HG03060 (cell line): ENCODE results near the gene ZSWIM4.

Source experiments
- ATAC-seq: cut with Tn5 transposase; IDR thresholded peaks from one replicate; pipeline ENCODE4 v1.9.1; 2021; ENCODE audit warnings: low read depth, moderate number of reproducible peaks; ENCODE audit not compliant: unreplicated experiment

The ZSWIM4 gene

DNA sequence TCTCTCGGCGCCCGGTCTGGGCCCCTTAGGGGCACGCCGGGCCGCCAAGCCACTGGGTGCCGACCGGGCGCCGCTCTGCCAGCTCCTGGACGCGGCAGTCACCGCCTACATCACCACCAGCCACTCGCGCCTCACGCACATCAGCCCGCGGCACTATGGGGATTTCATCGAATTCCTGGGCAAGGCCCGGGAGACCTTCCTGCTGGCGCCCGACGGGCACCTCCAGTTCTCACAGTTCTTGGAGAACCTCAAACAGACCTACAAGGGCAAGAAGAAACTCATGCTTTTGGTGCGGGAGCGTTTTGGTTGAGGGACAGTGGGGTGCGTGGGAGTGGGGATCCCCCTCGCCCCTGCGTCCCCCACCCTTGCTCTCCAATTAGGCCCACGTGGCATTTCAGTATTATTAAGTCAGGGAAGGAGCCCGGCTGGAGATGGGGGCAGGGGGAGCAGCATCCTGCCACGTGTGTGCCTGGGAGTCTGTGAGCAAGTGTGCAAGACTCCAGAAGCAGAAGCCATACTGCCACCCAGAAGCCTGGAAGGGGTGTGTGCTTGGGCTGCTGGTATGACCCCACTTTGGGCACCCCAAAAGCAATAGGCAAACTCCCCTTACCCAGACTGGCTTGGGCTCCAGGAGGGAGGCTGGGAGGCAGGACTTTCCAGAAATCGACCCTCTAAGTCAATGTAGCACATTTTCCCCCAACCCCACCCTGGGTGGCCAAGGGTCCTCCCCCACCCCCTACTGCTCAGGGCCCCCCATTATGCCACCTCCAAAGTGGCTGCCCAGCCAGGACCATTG lies 35.7 kb downstream of the ZSWIM4 start:
- no peak for ATAC-seq

DNA sequence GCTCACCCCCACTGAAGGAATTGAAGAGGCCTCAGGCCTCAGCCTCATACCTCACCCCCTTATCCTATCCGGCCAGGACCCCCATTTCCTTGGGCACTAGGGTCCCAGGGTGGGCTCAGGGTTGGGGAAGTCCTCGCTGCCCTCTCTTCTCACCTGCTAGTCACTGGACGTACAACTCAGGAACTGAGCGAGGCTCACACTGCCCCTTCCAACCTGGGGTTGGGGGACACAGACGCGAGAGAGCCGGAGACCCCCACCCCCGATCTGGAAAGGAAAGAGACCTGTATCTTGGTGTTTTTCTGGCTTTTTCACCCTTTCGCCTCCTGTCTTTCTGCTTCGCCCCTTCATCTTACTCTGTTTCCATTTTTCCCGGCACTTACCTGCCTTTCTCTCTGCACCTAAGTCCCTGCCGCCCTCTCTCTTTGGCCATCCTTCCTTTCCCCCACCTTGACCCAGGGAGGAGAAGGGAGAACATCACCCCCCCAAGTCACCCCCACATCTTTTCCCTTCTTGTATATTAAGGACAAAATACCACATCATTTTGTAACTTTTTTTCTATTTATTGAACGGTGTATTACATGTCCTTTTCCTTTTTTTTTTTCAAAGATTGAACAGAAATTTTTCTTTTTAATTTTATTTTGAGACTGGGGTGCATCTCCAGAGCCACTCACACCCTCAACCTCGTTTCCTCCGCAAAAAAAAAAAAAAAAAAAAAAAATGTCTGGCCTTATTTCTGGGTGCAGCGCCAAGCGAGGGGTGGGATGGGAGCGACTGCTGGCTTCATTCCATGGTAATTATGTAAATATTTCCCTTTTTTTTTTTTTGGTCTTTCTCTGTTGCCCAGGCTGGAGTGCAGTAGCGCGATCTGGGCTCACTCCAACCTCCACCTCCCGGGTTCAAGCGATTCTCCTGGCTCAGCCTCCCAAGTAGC lies 36.6 kb downstream of the ZSWIM4 start:
- no peak for ATAC-seq

GRCh38 chr19:13833330-13834243 lies 38.3 kb downstream of the ZSWIM4 start:
- ATAC-seq, result no peak

- ATAC-seq, result no peak
Observed at GRCh38 chr19:13834244-13835069, 39.2 kb downstream of the ZSWIM4 start.

DNA sequence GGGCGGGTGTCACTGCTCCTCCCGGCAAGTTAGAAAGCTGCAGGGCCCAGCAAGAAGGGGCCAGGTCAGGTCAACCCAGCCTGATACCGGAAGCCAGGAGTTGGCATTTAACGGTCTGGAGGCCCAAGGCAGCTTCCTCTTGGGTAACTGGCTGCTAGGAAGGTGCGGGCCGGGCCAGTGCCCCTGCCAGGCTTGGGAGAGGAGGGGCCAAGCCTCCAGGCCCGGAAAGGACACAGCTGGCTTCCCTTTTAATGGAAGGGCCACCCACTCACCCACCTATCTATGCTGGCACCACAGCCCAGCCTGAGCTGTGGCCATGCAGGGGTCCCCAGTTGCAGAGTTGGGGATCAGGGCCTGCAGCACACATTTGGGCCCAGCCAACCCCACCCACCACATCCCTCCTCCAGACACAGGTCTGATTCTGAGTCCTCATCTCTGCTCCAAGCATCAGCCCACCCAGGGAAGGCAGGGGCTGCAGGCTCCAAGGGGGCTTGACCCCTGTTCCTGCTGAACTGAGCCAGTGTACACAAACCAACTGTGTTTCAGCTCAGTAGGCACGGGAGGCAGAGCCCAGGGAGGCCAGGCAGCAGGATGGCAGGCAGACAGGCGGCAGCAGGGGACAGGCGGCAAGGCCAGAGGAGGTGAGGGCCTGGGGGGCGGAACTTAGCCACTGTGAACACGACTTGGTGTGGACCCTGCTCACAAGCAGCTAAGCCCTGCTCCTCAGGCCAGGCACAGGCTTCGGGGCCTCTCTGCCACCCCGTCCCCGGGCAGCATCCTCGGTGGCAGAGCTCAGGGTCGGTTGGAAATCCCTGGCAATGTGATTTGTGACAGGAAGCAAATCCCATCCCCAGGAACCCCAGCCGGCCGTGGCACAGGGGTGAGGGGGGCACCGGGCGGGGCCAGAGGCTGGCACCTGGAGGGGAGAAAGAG lies 40.8 kb downstream of the ZSWIM4 start:
- ATAC-seq, result no peak

DNA sequence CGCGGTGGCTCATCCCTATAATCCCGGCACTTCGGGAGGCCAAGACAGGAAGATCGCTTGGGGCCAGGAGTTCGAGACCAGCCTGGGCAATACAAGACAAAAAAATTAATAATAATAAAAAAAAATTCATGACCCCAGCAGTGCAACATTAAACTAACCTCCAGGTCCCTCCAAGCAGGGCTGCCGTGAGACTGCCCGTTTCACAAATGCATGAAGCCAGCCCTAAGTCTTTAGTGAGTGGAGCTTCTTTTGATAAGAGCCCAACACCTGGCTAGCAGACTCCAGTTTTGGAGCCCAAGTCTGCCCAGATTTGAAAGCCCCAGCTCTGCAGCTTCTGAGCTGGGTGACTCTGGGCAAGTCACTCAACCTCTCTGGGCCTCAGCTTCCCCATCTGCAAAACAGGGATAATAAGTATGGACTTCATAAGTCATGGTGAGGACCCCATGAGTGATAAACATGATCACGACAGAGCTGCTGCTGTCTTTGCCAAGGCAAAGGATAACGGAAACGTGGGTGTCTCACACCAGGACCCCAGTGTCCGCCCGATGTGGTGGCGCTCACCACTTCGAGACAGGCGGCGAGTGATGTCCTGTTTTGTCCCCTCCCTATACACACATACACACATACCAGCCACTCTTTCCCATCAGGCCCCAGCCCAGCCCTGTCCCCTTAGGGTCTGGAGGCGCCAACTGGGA lies 43.3 kb downstream of the ZSWIM4 start:
- no peak for ATAC-seq

- ATAC-seq, result no peak
Observed at GRCh38 chr19:13839130-13839937, 44.1 kb downstream of the ZSWIM4 start.

DNA sequence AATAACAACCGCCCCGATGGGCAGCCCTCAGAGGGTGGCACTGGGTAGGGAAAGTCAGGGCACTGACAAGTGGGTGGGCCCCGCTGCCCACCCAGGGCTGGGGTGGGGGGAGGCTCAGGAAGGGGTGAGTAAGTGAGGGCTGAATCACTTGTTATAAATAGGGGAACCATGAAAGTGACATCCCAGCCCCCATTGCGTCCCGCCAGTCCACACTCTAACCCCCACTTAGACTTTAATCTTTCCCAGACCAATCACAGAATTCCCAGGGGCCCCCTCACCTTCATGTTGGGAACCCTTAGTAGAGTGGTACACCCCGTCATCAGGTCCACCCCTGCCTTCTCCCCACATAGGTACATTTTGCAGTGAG lies 44.7 kb downstream of the ZSWIM4 start:
- ATAC-seq, result no peak

DNA sequence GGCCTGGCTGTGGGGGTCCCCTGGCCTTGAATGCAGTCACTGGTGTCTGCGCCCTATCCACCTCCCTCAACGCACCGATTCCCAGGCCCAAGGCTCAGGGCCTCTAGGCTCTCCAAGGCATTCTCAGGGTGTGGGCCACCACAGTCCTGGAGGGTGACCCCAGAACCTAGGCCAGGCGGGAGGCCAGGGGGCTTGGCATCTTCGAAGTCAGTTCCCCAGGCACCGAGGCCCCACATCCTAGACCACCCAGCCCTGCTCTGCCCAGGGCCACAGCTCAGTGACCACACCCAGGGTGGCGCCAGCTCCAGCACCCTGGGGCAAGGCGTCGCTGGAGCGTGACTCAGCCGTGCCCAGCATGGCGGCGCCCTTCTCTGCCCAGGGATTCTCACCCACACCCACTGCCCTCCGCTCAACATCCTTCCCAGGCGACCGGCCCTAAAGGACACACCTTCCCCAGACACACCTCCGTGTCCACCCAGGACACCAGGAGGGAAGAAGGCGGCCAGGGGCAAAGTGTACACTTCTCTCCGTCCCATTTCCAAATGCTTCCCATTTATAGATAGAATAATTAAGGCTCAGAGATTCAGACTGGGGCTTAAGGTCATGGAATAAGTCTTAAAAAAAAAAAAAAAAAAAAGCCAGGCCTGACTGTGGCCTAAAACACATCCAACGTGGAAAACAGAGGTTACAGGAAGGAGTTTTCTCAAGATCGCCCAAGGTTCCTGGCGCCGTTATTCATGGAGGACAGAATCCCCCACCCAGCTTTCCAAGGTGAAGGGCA lies 45.3 kb downstream of the ZSWIM4 start:
- no peak for ATAC-seq

DNA sequence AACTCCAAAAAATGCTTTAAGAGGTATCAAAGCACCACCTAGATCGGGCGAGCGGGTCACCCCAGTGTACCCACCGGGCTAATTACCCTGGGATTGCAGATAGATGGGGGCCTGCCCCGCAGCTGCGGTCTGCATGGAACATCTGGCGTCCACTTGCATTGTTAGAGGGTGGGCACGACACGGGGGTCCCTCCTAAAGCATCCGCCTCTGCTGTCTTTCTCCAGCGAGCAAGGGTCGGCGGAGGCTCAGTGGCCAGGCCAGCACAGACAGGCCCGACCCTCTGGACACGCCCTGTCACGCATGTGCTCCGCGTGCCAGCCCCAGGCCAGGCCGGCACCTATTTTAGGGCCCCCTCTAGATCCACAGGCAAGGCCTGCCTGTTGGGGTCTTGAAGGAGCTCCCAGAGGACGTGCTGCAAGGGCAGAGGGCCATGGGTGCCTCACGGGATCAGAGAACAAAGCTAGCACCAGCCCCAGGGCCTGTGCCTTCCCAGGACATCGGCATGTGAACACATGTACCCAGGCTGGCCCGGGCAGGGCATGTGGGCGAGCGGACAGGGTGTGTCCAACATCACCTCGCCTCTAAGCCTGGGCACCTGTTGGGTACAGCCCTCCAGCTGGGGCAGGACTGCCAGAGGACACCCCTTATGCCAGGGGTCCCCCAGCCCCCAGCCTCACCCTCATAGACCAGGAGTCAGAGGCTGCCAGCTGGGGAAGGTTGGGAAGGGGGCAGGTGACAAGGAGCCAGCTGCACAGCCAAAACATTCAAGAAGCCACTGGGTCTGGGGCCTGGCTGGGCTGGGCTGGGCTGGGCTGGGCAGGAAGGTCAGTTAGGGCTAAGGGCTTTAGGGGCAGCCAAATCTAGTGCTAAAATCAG lies 46.1 kb downstream of the ZSWIM4 start:
- ATAC-seq, result no peak

DNA sequence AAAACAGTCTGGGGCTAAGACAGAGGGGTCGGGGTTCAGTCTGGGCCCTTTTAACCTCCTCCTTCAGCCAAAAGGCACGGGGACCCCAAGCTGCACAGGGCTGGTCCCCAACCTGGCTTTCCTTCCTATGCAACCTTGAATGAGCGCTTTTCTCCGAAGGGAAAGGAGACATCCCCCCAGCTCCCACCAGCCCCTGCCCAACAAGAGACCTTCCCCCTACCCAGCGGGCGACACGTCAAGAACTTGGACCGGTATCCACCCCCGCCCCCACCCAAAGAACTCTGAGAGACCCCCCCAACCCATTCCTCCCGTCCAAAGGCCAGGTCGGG lies 46.7 kb downstream of the ZSWIM4 start:
- ATAC-seq, result no peak

- ATAC-seq, result no peak
Observed at GRCh38 chr19:13842291-13843103, 47.3 kb downstream of the ZSWIM4 start.

- no peak for ATAC-seq
Observed at GRCh38 chr19:13843104-13843921, 48.1 kb downstream of the ZSWIM4 start.

DNA sequence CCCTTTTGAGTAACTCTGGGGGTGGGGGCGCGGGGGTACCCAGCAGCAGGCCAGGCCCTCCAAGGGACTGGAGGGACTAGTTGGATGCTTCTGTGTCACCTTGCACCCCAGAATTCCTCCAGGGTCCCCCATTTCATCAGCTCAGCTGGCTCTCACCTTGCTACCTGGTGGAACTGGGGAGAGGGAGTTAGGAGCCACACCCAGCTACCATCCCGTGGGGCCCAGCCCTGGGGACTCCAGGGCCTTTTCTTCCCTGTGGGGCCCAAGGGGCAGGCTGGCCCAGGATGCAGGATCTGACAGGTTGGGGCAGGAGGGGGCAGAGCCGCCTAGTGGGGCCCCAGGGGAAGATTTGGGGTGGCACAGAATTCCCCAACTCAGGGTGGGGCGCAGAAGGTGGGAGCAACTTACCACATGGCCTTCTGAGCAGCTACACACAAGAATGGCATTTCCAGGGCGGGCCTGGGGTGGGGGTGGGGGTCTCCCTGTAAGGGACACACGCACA lies 48.9 kb downstream of the ZSWIM4 start:
- no peak for ATAC-seq
